Jurkat, Clone E6-1 (cell line): ENCODE measurements around the gene GALNT18.
"Not testable (repeated sequence)": the region's sequence is repeated elsewhere in the genome, so short reads cannot be mapped to it uniquely, and the experiment has no call there.

Experiments
- DNase-seq: peaks from one replicate; pipeline ENCODE4 v3.0.0-alpha.2; 2011; ENCODE audit warnings: low read depth, low spot score
- H3K4me3 ChIP-seq: 2 replicates; pipeline ENCODE4 v1.5.1; 2011; ENCODE audit warnings: mild to moderate bottlenecking, low read length, control low read depth, moderate library complexity

The GALNT18 gene

GRCh38 chr11:11451501-11452005, 170.3 kb downstream of the GALNT18 start:
- no peak for DNase-seq
- H3K4me3 ChIP-seq = no peak overlapping the region

DNA sequence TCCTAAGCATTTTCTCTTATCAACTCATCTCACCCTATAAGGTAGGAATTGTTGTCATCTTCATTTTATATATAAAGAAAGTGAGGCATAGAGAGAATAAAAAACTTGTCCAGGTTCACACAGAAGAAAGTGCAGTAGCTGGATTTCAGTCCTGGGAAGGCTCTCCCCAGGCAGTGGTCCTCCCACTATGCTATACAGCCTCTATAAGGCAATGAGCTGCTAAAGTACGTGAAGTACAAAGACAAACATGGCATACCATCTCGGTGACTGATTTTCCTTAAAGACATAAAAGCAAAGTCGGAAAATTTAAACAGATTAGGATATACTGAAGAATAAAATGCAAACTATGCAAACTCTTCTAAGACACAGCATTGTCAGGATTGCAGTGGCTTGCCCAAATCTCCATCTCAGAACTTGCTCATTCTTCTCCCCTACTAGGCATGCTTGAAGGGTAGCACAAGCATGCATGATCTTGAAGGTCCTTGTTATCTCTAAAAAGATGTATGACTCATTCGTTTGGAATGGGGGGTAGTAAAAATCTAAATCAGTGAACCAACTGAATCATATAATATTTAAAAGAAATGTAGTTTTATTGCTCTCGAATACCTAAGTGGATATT, 171.0 kb downstream of the GALNT18 start:
- no peak for DNase-seq

DNA sequence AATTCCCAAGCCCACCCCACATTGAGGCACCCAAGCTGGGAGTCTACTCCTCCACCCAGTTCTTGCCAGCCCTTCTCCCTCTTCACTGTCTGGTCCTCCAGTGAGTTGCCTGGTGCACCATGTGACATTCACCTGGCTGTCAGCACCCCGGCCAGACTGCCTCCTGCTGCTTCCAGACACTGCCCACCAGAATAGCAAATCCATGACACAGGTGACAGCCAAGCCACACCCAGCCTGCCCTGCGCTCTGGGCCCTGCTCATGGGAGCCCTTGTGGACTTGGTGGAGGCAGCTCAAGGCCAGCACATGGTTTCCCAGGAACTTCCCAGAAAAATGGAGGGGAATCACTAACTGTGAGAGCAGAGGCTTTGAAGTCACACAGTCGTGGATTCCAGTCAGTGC, 172.5 kb downstream of the GALNT18 start:
- DNase-seq = no peak
- no peak overlapping the region for H3K4me3 ChIP-seq

More for the DNA sequence above, 171.0 kb downstream of the GALNT18 start:
- no peak overlapping the region for H3K4me3 ChIP-seq

GRCh38 chr11:11448626-11449025, 173.2 kb downstream of the GALNT18 start:
- DNase-seq = no peak
- no peak overlapping the region for H3K4me3 ChIP-seq

GRCh38 chr11:11447601-11448000, 174.2 kb downstream of the GALNT18 start:
- not testable (repeated sequence) for H3K4me3 ChIP-seq, DNase-seq

GRCh38 chr11:11446967-11447366, 174.8 kb downstream of the GALNT18 start:
- H3K4me3 ChIP-seq = no peak overlapping the region
- peak; percentile 12 for DNase-seq

DNA sequence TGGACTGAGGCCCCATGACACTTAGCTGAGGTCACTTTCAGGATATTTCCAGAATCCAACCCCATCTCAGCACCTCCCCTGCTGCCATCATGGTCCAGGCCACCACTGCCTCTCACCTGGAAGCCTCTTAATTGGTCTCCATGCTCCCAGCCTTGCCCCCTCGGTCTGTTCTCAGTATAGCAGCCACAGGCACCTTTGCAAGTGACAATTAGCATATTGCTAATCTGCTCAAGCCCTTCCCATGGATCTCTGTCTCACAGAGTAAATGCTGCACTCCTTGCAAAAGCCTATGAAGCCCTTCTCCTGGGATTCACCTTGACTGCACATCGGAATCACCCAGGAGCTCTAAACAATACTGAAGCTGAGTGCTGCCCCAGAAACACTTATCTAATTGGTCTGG, 175.2 kb downstream of the GALNT18 start:
- no peak for DNase-seq
- no peak overlapping the region for H3K4me3 ChIP-seq

DNA sequence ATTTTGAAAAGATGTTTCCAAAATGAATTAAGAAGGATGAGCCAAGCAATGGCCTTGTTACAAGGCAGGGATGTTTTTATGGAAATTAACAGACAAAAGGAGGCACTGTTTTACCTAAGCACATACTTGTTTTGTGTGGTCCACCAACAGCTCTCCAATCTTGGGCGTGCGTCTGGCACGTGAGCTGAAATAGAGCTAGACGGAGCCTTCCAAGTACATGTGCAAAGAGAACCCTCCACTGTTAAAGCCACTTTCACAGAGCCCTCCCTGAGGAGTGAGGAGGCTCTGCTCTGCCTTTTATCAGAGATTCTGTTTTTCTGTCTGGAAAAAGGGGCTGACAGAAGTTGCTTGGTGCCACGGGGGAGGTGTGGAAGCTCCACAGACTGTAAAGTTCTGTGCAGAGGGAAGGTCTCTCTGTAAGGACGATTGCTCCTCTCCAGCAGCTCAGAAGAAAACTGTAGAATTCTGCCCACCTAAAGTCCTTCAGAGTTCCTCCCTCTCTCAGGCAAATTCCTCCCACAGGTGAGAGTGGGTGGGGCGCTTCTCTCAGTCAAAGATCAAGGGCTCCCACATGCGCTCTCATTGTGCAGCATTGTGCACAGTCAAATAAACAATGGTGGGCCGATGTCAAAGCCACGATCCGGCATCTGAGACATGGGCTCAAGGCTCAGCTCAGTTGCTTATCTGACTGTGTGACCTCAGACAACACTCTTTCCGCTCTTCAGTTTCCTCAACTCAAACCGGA, 176.2 kb downstream of the GALNT18 start:
- H3K4me3 ChIP-seq = no peak overlapping the region

DNA sequence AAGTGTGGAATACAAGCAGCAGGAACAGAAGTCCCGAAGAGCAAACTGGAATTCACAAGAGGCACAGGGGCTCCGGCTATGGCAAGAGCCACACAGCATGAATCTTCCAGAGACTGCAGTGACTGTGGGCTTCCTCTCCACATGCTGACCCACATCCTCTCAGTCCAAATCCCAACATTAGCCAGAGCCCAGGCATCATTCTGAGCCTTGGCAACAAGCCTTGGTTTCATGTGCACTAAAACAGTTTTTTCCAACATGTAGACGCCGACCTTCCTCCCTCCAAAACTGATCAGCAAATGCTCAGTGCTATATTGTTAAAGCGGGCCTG, 177.0 kb downstream of the GALNT18 start:
- H3K4me3 ChIP-seq = no peak overlapping the region
- no peak for DNase-seq

More for the DNA sequence above, 176.2 kb downstream of the GALNT18 start:
- no peak for DNase-seq

GRCh38 chr11:11444027-11444803, 177.6 kb downstream of the GALNT18 start:
- DNase-seq = no peak
- no peak overlapping the region for H3K4me3 ChIP-seq

DNA sequence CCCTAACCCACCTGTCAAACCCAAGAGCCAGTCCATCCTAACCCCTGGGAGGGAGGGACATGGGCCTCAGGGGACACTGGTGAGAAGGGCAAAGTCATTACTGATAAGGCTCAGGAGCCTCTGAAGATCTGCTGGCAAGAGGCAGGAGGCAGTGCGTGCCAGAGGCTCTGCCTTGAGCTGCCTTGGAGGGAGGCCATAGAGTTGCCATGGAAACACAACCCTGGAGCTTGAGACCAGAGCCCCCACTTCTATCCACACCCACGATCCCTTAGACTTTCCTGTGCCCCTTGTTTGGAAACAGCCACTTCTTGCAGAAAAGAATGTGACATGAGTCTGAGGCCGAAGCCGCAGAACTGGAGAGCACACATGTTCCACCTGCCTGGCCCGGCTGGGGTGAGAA, 179.0 kb downstream of the GALNT18 start:
- DNase-seq = no peak
- no peak overlapping the region for H3K4me3 ChIP-seq

- H3K4me3 ChIP-seq = no peak overlapping the region
- DNase-seq = no peak
Measured at GRCh38 chr11:11441516-11441915, 180.3 kb downstream of the GALNT18 start.

DNA sequence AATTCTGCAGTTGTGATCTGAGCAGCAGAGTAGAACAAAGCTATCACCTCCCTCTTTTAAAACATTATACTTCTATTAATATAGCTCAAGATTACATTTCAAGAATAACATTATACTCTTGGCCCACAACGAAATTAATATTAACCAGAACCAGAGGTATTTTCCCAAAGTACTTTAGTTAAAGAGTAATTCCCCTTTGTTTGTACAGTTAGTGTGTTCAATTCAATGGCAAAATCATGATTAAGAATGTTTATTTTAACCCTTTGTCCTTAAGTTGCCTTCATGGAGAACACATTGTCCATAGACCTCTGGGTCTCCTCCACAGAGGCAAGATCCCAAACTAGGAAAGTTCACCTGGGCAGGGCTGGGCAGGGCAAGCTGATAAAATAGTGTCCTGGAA, 180.7 kb downstream of the GALNT18 start:
- no peak for DNase-seq
- H3K4me3 ChIP-seq = no peak overlapping the region

GRCh38 chr11:11440144-11440543, 181.7 kb downstream of the GALNT18 start:
- H3K4me3 ChIP-seq = no peak overlapping the region
- no peak for DNase-seq

GRCh38 chr11:11439591-11439990, 182.2 kb downstream of the GALNT18 start:
- DNase-seq = no peak
- H3K4me3 ChIP-seq = no peak overlapping the region

DNA sequence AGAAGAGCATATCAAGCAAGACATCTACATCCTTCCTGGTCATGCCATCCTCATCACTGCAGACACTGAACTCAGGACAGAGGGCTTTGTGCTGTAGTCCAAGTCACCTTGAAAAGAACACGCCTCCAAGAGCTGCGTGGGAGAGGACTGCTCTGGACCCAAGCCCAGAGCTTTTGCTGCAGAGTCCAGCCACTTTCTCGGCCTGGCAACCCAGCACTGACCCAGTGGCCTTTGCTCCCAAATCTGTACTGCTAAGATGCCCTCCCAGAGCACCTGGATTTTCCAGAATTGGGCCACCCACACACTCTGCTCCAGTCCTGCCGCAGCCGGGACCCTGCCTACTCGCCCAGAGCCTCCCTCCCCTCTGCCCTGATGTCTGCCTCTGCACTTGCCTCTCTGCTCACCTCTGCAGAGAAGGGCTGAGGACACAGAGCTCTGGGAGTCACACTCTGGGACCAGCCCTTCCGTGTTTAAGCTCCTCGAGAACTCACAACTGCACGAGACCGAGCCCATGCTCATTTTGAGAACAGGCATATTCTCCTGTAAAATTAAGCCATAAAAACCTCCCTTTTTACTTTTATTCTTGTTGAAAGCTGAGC, 185.0 kb downstream of the GALNT18 start:
- H3K4me3 ChIP-seq = no peak overlapping the region
- DNase-seq = no peak

- no peak for DNase-seq
- no peak overlapping the region for H3K4me3 ChIP-seq
Measured at GRCh38 chr11:11435635-11436034, 186.2 kb downstream of the GALNT18 start.

DNA sequence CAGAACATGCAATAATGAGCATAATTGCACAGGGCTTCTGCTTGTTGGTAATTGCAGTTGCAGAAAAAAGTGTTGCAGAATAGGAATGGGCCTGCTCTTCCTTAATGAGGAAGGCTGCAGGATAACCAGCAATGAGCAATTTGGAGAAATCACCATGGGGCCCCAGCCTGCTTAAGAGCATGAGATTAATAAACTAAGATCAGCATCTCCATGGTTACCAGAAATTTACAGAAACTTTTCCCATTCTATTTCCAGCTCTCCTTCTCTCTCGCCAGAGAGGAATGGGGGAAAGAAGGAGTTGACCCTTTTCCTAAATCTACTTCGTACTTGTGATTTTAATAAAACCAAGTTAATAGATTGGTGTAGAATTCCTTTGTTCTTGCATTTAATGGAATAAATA, 187.8 kb downstream of the GALNT18 start:
- H3K4me3 ChIP-seq = no peak overlapping the region
- no peak for DNase-seq

DNA sequence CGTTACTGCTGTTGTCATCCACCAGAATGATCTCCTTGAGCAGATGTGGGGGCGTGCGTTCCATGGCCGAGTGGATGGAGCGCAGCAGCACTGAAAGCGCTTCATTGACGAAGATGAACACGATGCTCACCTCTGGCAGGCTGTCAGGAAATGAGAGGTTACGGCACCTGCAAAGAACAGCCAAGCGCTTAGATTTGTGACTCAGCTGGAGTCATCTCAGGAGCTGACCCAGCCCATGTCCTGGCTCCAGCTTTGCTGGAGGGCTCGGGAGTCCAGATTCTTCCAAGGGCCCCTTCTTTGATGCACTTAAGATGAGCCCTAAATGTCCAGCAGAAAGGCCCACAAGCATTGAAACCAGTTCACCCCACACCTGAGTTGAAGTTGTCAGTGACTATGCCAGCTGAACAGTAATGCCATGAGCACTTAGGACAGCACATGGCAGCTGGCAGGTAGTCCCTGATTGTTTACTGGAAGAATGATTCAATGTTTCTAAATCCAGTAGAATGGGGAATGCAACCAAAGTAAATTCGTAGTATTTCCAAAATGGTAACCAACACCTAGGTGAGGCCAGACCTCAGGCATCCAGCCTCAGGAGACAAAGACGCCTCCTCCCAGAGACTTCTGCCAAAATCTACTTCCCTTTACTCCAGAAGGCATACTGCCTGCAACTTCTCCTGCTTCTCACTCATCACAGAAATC, 189.0 kb downstream of the GALNT18 start:
- no peak for DNase-seq
- H3K4me3 ChIP-seq = no peak overlapping the region
